Type B pancreatic cell (in vitro differentiated cells): ENCODE data around the gene DSCAML1. TPM values are rescaled to one million over a fixed set of nuclear protein-coding genes. Genes with fewer than 3 reads are reported as not detected.

ENCODE experiments used
- DNase-seq: peaks from one replicate; pipeline ENCODE4 v3.0.0; 2021; ENCODE audit warnings: mixed read lengths; ENCODE audit not compliant: unreplicated experiment; ENCODE audit errors: extremely low spot score
- H3K27ac Mint-ChIP-seq: 2 replicates; pipeline ENCODE4 v1.8.0; 2021; ENCODE audit warnings: mild to moderate bottlenecking, mixed read lengths
- H3K27me3 Mint-ChIP-seq: 2 replicates; pipeline ENCODE4 v1.8.0; 2021; ENCODE audit warnings: mixed read lengths
- H3K36me3 Mint-ChIP-seq: 2 replicates; pipeline ENCODE4 v1.8.0; 2021; ENCODE audit warnings: mixed read lengths
- H3K4me1 Mint-ChIP-seq: one replicate; pipeline ENCODE4 v1.8.0; 2021; ENCODE audit warnings: mixed read lengths; ENCODE audit not compliant: unreplicated experiment
- H3K4me3 Mint-ChIP-seq: 2 replicates; pipeline ENCODE4 v1.8.0; 2021; ENCODE audit warnings: mild to moderate bottlenecking, mixed read lengths
- H3K9me3 Mint-ChIP-seq: 2 replicates; pipeline ENCODE4 v1.8.0; 2021; ENCODE audit warnings: mixed read lengths
- CTCF ChIP-seq: fragments of 200-600 bp; sonication (generic); conservative IDR thresholded peaks from 2 replicates; pipeline ENCODE4 v1.5.0; 2021; ENCODE audit warnings: antibody characterized with exemption, mild to moderate bottlenecking
- total RNA-seq: library from RNA; stranded (reverse); gene quantifications from 2 replicates; pipeline ENCODE4 v1.2.1, GENCODE V29; 2021; ENCODE audit warnings: low replicate concordance

The DSCAML1 gene
- total RNA-seq, 1 donor from 2014 or later: 5.8 TPM

- Mint-ChIP-seq H3K36me3 (peaks cover 4% of the 10 kb centered on the region), H3K27ac (no peak overlapping the region), H3K4me3 (no peak overlapping the region), H3K9me3 (peaks cover 4% of the 10 kb centered on the region), H3K27me3 (peaks cover 38% of the 10 kb centered on the region), H3K4me1 (peaks cover 20% of the 10 kb centered on the region)
- TF ChIP-seq CTCF: no peak
- no peak for DNase-seq
Observed at GRCh38 chr11:117738246-117738957, 58.6 kb downstream of the DSCAML1 start.

GRCh38 chr11:117735350-117735977, 61.6 kb downstream of the DSCAML1 start:
- no peaks in the 10 kb centered on the region for H3K9me3 Mint-ChIP-seq
- DNase-seq: no peak
- H3K27ac Mint-ChIP-seq: no peak overlapping the region
- peaks cover 4% of the 10 kb centered on the region for H3K36me3 Mint-ChIP-seq
- no peak for TF ChIP-seq CTCF
- peaks cover 15% of the 10 kb centered on the region for H3K4me1 Mint-ChIP-seq
- H3K4me3 Mint-ChIP-seq: no peak overlapping the region
- H3K27me3 Mint-ChIP-seq: peaks cover 46% of the 10 kb centered on the region

GRCh38 chr11:117734601-117735024, 62.4 kb downstream of the DSCAML1 start:
- no peak for DNase-seq
- H3K27ac Mint-ChIP-seq: no peak overlapping the region

GRCh38 chr11:117733316-117733715, 63.7 kb downstream of the DSCAML1 start:
- DNase-seq: no peak
- no peak overlapping the region for H3K4me3 Mint-ChIP-seq
- peaks cover 30% of the 10 kb centered on the region for H3K27me3 Mint-ChIP-seq
- H3K4me1 Mint-ChIP-seq: peaks cover 15% of the 10 kb centered on the region
- H3K27ac Mint-ChIP-seq: no peak overlapping the region
- H3K36me3 Mint-ChIP-seq: peaks cover 4% of the 10 kb centered on the region
- TF ChIP-seq CTCF: no peak
- peaks cover under 1% of the 10 kb centered on the region for H3K9me3 Mint-ChIP-seq

More at GRCh38 chr11:117734601-117735024, 62.4 kb downstream of the DSCAML1 start:
- Mint-ChIP-seq H3K36me3 (peaks cover 4% of the 10 kb centered on the region), H3K27me3 (peaks cover 40% of the 10 kb centered on the region), H3K9me3 (no peaks in the 10 kb centered on the region), H3K4me3 (no peak overlapping the region), H3K4me1 (peaks cover 15% of the 10 kb centered on the region)
- TF ChIP-seq CTCF: no peak

GRCh38 chr11:117731722-117732290, 65.2 kb downstream of the DSCAML1 start:
- H3K27ac Mint-ChIP-seq: no peak overlapping the region

More at GRCh38 chr11:117731722-117732290, 65.2 kb downstream of the DSCAML1 start:
- Mint-ChIP-seq H3K4me3 (no peak overlapping the region), H3K4me1 (peaks cover 15% of the 10 kb centered on the region), H3K9me3 (peaks cover 4% of the 10 kb centered on the region), H3K36me3 (no peaks in the 10 kb centered on the region), H3K27me3 (peaks cover 18% of the 10 kb centered on the region)
- no peak for DNase-seq
- no peak for TF ChIP-seq CTCF
